CD4-positive, alpha-beta T cell (primary cell): ENCODE results near the gene PRX. TPM values are rescaled to one million over a fixed set of nuclear protein-coding genes. Genes with fewer than 3 reads are reported as not detected.

Experiments used
- ATAC-seq: fragments of 200-7000 bp; cut with Tn5 transposase; one replicate; pipeline ENCODE4 v1.10.0; 2022; ENCODE audit warnings: mild to moderate bottlenecking; ENCODE audit not compliant: poor library complexity
- CTCF ChIA-PET: fragments of 350-600 bp; sonication (Branson Sonifier 250); formaldehyde crosslinking; loops from one replicate; lab custom pipeline; 2021; ENCODE audit warnings: antibody characterized with exemption, inconsistent platforms; lab: Charles Lee
- POLR2A ChIA-PET: fragments of 350-600 bp; sonication (Branson Sonifier 250); formaldehyde crosslinking; loops from one replicate; lab custom pipeline; 2021; ENCODE audit warnings: antibody characterized with exemption, inconsistent platforms; lab: Charles Lee
- DNase-seq, 14 experiments: peaks; one replicate each; pipeline ENCODE4 v3.0.0-alpha.2; 2013 to 2020; ENCODE audit warnings: mixed read lengths in 2 of 14
- H3K27ac ChIP-seq, 2 donors: one replicate each; pipeline versions ENCODE4 v1.5.1 to v1.7.0; 2013; ENCODE audit warnings: low read length in 2 of 2, low read depth in 1 of 2, mild to moderate bottlenecking in 1 of 2
- H3K27me3 ChIP-seq, 2 experiments: 1 replicate in 1 of 2; 2 replicates in 1 of 2; pipeline versions ENCODE4 v1.6.1 to v1.7.0; 2013; ENCODE audit warnings: low read length in 2 of 2, control low read depth in 1 of 2, mild to moderate bottlenecking in 1 of 2, moderate library complexity in 1 of 2; ENCODE audit not compliant: insufficient read depth in 2 of 2, control insufficient read depth in 1 of 2
- H3K36me3 ChIP-seq: one replicate; pipeline ENCODE4 v1.6.1; 2013; ENCODE audit warnings: low read length, control low read depth; ENCODE audit not compliant: insufficient read depth
- H3K4me1 ChIP-seq: one replicate; pipeline ENCODE4 v1.6.1; 2013; ENCODE audit warnings: low read length, control low read depth; ENCODE audit not compliant: insufficient read depth
- H3K4me3 ChIP-seq: one replicate; pipeline ENCODE4 v1.5.1; 2013; ENCODE audit warnings: mild to moderate bottlenecking, low read length, moderate library complexity
- H3K9me3 ChIP-seq, 2 experiments: 1 replicate in 1 of 2; 2 replicates in 1 of 2; pipeline versions ENCODE4 v1.6.1 to v1.7.0; 2013; ENCODE audit warnings: low read length in 2 of 2, mild to moderate bottlenecking in 2 of 2, control low read depth in 1 of 2, moderate library complexity in 1 of 2; ENCODE audit not compliant: control insufficient read depth in 1 of 2, insufficient read depth in 1 of 2
- H3K27ac Mint-ChIP-seq: one replicate; pipeline ENCODE4 v1.8.0; 2020; ENCODE audit warnings: mixed read lengths
- H3K27me3 Mint-ChIP-seq: one replicate; pipeline ENCODE4 v1.8.0; 2021; ENCODE audit warnings: mixed read lengths
- H3K36me3 Mint-ChIP-seq: one replicate; pipeline ENCODE4 v1.8.0; 2021; ENCODE audit warnings: low read depth, mixed read lengths
- H3K4me1 Mint-ChIP-seq: one replicate; pipeline ENCODE4 v1.8.0; 2021; ENCODE audit warnings: low read depth, mixed read lengths
- H3K4me3 Mint-ChIP-seq: one replicate; pipeline ENCODE4 v1.8.0; 2020; ENCODE audit warnings: mild to moderate bottlenecking, mixed read lengths
- H3K9me3 Mint-ChIP-seq: one replicate; pipeline ENCODE4 v1.8.0; 2020; ENCODE audit warnings: mixed read lengths
- intact Hi-C, 2 experiments: fragments of 100-400 bp; cut with DNase I in 1 of 2; cut with micrococcal nuclease in 1 of 2; formaldehyde crosslinking; loops; one replicate each; pipeline versions ENCODE4 v1.15.1 to v1.9.0; 2023 to 2025; cut with DNase I, micrococcal nuclease
- total RNA-seq, 174 experiments: library from RNA in 2 of 174; stranded (reverse) in 2 of 174; gene quantifications; one replicate each; pipeline ENCODE4 v1.2.3 and lab custom pipeline; 2021 to 2026
- TF ChIP-seq, protein P1 (sequence below): fragments of 200-600 bp; IDR thresholded peaks from one replicate; pipeline ENCODE4 v1.8.0; 2022; ENCODE audit warnings: antibody characterized with exemption, mild to moderate bottlenecking

Gene PRX
- total RNA-seq, 2 experiments from 2014 or later, result 1.5 TPM

DNA sequence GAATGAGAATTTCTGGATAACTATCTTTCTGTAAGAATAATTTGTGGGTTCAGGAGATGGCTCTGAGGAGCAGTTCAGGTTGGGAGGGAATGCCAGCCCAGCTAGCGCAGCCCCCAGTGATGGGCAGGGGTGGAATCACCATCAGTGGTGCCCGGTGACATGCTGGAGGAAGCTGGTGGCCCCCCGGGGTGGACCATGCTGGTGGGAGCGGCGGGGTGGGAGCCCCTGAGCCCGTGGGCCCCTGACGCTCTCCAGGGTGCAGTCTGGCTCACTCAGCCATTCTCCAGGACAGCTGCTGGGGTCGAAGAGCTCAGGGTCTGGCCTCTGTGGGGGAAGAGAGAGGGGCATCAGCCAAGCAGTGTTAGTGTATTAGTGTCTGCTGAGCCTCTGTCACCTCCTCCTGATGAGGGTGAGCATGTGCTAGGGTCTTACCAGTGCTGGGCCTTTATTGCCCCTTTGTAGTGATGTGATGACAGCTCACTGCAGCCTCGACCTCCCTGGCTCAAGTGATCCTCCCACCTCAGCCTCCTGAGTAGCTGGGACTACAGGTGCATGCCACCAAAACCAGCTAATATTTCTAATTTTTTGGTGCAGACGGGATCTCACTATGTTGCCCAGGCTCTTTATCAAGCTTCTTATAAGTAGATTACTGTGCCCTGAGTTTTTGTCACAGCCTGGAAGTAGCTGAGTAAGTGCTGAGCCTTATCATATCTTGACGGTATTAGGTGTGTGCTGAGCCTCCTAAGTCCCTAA is 33.6 kb downstream of the PRX start:
- Histone ChIP-seq H3K27me3 (no peaks in the 10 kb centered on the region), H3K9me3 (no peaks in the 10 kb centered on the region), H3K36me3 (peaks cover 6% of the 10 kb centered on the region), H3K4me1 (peaks cover 2% of the 10 kb centered on the region), H3K4me3 (no peak overlapping the region), H3K27ac (no peak overlapping the region)
- TF ChIP-seq, protein P1, sequence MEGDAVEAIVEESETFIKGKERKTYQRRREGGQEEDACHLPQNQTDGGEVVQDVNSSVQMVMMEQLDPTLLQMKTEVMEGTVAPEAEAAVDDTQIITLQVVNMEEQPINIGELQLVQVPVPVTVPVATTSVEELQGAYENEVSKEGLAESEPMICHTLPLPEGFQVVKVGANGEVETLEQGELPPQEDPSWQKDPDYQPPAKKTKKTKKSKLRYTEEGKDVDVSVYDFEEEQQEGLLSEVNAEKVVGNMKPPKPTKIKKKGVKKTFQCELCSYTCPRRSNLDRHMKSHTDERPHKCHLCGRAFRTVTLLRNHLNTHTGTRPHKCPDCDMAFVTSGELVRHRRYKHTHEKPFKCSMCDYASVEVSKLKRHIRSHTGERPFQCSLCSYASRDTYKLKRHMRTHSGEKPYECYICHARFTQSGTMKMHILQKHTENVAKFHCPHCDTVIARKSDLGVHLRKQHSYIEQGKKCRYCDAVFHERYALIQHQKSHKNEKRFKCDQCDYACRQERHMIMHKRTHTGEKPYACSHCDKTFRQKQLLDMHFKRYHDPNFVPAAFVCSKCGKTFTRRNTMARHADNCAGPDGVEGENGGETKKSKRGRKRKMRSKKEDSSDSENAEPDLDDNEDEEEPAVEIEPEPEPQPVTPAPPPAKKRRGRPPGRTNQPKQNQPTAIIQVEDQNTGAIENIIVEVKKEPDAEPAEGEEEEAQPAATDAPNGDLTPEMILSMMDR, result no peak
- Mint-ChIP-seq H3K36me3 (peaks cover 18% of the 10 kb centered on the region), H3K4me3 (no peak overlapping the region), H3K27me3 (no peaks in the 10 kb centered on the region), H3K4me1 (peaks cover 3% of the 10 kb centered on the region), H3K27ac (no peak overlapping the region), H3K9me3 (no peaks in the 10 kb centered on the region)
- CTCF ChIA-PET, result no interaction called here
- DNase-seq (no peak), ATAC-seq (no peak)
- intact Hi-C loops, result loop anchor here in 1 of 2 experiments (5.0 kb wide), 1 partner anchor 62 kb away; no protein-coding TSS in a partner anchor
- POLR2A ChIA-PET, result no interaction called here

DNA sequence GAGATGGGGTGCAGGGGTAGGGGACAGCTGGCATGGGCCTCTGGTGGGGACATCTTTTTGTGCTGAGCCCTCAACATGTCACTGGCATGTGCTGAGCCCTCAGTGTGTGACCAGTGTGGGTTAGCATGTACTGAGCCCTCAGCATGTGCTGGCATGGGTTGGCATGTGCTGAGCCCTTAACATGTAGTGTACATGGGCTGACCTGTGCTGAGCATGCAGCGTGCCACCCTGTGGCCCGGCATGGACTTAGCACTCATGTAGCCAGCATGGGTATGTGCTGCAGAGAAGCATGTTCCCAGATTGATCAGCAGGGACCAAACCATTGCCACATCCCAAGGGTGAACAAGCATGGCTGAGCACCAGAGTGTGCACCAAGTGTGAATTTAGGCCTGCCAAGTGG is 34.7 kb downstream of the PRX start:
- no peak overlapping the region for H3K27ac Mint-ChIP-seq
- CTCF ChIA-PET, result no interaction called here

GRCh38 chr19:40377876-40378385 is 35.2 kb downstream of the PRX start:
- Histone ChIP-seq H3K36me3 (peaks cover 14% of the 10 kb centered on the region), H3K27me3 (no peaks in the 10 kb centered on the region), H3K4me3 (no peak overlapping the region), H3K27ac (no peak overlapping the region), H3K9me3 (no peaks in the 10 kb centered on the region), H3K4me1 (peaks cover 4% of the 10 kb centered on the region)
- ChIA-PET CTCF (no interaction called here), POLR2A (no interaction called here)
- Mint-ChIP-seq H3K4me3 (no peak overlapping the region), H3K4me1 (peaks cover 9% of the 10 kb centered on the region), H3K36me3 (peaks cover 25% of the 10 kb centered on the region), H3K27me3 (no peaks in the 10 kb centered on the region), H3K9me3 (no peaks in the 10 kb centered on the region), H3K27ac (no peak overlapping the region)
- TF ChIP-seq, protein P1, result no peak
- DNase-seq, result no peak
- no peak for ATAC-seq
- intact Hi-C loops, result loop anchor here in 1 of 2 experiments (5.0 kb wide), 1 partner anchor 61 kb away; no protein-coding TSS in a partner anchor

More for the DNA sequence above, 34.7 kb downstream of the PRX start:
- POLR2A ChIA-PET, result no interaction called here
- no peak overlapping the region for H3K4me3 ChIP-seq
- DNase-seq (no peak), ATAC-seq (no peak)
- intact Hi-C loops, result loop anchor here in 1 of 2 experiments (5.0 kb wide), 1 partner anchor 61 kb away; no protein-coding TSS in a partner anchor
- Mint-ChIP-seq H3K4me3 (no peak overlapping the region), H3K4me1 (peaks cover 9% of the 10 kb centered on the region), H3K9me3 (no peaks in the 10 kb centered on the region), H3K36me3 (peaks cover 22% of the 10 kb centered on the region), H3K27me3 (no peaks in the 10 kb centered on the region)
- H3K27me3 ChIP-seq, result no peaks in the 10 kb centered on the region
- H3K36me3 ChIP-seq, result peaks cover 12% of the 10 kb centered on the region
- no peak overlapping the region for H3K27ac ChIP-seq
- no peaks in the 10 kb centered on the region for H3K9me3 ChIP-seq
- peaks cover 4% of the 10 kb centered on the region for H3K4me1 ChIP-seq
- TF ChIP-seq, protein P1, result no peak
